GM20000 (cell line): ENCODE results near the gene TRIM25.

ENCODE experiments used
- DNase-seq: peaks from one replicate; pipeline ENCODE4 v3.0.0; 2012; ENCODE audit warnings: low spot score
- TF ChIP-seq, protein P1 (sequence below): IDR thresholded peaks from 2 replicates; pipeline ENCODE4 v1.5.1; 2012; ENCODE audit warnings: mild to moderate bottlenecking, control low read depth; ENCODE audit errors: extremely low read depth, missing control alignments

TRIM25 gene

DNA sequence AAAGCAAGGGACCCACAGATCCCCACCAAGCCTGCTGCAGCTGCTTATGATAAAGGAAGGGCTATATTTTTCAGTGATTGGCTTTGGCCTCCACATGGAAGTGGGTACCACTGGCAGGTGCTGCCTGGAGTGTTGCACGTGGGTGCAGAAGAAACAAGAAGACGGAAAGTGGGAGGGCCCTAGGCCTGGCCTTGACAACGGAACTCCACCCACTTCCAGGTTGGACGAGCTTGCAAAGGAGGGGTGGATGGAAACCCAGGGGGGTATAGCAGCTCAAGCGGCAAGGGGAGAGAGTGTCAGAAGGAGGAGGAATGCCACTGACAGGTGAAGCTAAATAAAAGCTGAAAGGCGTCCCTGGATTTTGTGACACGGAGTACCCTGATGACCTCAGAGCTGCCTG lies 20.3 kb downstream of the TRIM25 start:
- TF ChIP-seq, protein P1, sequence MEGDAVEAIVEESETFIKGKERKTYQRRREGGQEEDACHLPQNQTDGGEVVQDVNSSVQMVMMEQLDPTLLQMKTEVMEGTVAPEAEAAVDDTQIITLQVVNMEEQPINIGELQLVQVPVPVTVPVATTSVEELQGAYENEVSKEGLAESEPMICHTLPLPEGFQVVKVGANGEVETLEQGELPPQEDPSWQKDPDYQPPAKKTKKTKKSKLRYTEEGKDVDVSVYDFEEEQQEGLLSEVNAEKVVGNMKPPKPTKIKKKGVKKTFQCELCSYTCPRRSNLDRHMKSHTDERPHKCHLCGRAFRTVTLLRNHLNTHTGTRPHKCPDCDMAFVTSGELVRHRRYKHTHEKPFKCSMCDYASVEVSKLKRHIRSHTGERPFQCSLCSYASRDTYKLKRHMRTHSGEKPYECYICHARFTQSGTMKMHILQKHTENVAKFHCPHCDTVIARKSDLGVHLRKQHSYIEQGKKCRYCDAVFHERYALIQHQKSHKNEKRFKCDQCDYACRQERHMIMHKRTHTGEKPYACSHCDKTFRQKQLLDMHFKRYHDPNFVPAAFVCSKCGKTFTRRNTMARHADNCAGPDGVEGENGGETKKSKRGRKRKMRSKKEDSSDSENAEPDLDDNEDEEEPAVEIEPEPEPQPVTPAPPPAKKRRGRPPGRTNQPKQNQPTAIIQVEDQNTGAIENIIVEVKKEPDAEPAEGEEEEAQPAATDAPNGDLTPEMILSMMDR, result no peak
- DNase-seq, result no peak

DNA sequence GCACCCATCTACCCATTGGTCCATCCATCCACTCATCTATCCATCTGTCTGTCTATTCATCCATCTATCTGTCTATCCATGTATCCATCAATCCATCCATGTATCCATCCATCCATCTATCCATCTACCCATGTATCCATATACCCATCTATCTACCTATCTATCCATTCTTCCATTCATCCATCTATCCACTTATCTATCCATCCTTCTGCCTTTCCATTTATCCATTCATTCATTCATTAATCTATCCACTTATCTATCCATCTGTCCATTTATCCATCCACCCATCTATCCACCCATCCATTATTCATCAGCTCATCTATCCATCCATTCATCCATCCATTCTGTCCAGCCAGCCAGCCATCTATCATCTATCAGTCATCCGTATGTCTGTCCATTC lies 21.5 kb downstream of the TRIM25 start:
- DNase-seq, result no peak
- TF ChIP-seq, protein P1, result no peak

DNA sequence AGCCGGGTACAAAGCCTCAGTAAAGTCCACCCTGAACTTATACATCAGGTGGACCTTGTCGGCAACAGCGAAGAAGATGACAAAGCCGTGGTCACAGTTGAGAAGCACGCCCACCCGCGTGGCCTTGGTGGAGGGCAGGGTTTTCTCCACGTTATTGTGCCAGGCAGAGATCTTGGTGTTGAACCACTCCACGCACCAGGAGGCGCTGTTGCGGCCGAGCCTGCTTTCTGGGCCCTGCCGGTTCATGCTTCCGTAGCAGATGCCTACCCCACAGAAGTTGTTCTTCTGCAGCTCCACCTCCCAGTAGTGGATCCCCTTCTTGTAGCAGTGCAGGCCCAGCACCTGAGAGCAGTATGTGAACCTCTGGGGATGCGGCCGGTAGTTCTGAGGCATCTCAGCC lies 22.1 kb downstream of the TRIM25 start:
- no peak for DNase-seq
- TF ChIP-seq, protein P1, result peak; percentile 1

DNA sequence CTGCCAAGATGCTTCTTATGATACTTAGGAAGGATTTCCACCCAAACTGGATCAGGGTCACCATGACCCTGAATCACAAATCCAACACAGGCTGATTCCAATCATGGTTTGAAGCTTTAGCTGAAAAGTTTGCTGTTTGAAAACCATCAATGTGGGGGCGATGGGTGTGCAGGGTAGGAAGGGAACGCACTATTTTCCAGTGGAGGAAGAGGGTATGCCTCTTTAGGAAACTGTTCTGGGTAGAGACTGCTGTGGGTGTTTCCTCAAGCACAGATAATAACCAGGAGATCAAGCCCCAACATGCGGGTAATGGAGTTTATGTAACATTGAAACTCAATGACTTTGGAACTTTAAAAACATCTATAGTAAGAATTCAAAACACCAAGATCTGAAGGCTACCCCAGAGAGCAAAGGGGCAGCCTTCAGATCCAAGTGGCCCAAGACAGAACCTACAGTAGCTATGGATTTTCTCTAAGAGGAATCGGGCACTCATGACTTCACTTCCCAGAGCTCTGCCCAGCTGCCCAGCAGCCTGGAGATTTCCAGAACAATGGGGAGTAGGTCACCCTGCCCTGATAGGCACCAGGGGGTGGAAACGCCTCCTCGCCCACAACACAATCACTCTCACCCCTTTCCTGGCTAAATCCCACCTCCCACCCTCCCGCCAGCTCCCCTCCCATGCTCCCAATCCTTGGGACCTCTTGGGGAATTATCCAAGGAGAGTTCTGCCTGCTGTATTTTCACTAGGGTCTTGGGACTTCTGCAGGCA lies 22.8 kb downstream of the TRIM25 start:
- TF ChIP-seq, protein P1, result no peak

DNA sequence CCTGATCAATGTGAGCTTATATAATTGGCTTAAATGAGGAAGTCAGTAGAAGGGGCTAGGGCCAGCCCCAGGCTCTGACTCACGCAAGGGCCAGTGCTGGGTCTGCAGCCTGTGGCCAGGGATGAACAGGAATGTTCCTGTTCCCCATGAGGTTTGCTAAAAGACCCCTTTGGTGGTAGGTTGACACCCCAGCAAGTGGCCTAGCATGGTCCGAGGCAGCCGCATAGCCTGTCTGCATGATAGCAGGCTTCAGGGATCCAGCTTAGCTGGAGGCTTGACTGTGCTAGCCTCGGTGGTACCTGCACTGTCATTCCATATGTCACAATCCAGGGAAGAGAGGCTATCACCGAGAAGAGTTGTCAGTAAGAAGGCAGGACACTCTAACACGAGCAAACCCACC lies 23.5 kb downstream of the TRIM25 start:
- TF ChIP-seq, protein P1, result no peak
- DNase-seq, result no peak

More for the DNA sequence above, 22.8 kb downstream of the TRIM25 start:
- DNase-seq, result no peak

DNA sequence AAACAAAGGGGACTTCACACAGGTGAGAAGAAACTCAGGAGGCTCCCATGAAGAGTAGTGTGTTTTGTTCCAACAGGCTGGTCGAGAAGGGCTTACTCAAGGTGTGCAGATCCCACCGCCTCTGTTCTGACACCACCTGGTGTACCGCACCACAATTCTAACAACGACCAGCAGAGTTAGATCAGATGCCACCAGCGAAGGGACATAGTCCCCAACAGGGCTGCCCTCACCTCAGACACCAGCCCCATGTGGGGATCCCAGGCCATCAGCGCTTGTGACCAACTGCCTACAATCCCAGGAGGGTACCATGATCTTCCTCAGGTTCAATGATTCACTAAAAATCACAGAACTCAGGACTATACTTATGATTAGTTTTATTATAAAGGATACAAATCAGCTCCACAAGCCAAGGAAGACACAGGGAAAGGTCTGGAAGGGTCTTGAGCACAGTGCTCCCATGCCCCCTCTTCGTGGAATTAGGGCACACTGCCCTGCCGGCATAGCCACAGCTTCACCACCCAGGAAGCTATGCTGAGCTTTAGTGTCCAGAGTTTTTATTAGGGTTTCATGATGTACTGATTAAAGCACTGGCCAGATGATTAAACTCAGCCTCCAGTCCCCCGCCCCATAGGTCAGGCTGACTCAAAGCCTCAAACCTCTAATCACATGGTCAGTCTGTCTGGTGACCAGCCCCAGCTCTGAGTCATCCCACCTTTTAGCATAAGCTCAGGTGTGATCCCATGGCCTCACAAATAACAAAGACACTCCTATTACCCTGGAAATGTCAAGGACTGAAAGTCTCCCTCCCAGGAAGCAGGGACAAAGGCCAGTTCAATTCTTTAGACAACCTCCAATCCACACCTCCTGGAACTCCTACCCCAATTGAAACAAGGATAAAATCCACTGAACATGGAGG lies 26.0 kb downstream of the TRIM25 start:
- TF ChIP-seq, protein P1, result no peak
- no peak for DNase-seq

DNA sequence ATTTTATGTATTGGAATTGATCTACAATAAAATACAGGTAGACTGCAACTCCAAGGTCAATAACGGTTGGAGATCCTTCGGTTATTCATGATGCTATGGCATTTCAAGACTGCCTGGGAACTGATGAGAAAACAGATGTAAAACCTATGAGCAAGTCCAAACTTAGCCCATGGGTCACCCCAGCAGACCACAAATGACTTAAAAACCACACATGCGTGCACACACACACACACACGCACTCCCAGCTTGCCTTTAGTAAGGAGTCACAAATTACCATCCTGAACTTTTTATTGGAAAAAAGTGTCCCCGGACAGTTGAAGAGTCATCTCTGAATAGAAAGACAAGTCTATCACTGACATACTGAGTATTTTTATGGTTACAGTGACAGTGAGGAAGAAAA lies 26.7 kb downstream of the TRIM25 start:
- TF ChIP-seq, protein P1, result no peak
- no peak for DNase-seq
